ENCODE results near the gene APP.

The APP gene

DNA sequence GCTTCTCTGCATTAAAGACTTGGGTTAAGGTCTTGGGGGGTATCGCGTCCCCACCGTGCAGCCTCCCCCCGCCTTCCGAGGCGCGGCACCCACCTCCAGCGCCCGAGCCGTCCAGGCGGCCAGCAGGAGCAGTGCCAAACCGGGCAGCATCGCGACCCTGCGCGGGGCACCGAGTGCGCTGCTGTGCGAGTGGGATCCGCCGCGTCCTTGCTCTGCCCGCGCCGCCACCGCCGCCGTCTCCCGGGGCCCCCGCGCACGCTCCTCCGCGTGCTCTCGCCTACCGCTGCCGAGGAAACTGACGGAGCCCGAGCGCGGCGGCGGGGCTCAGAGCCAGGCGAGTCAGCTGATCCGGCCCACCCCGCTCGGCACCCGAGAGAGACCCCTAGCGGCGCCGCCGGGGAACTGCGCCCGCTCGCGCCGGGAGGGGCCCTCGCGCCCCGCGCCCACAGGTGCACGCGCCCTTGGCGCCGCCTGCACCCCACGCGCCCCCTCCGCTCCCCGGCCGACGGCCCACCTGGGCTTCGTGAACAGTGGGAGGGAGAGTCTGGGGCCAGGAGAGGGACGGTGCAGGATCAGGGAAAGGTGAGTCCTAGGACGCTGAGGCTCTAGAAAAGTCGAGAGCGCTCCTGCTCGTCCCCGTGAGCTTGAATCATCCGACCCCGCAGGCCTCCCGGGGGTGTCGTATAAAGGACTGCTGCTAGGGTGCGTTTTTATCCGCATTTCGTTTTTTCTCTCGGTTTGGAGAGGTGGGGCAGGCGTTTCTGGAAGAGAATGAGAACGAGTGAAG is at the start of gene APP:
APP (minus strand) TSS at position 300 of the 787 bp plus-strand sequence; CDS start at position 150, 150 bp downstream.
- DNase-seq = peak; percentile 48 to 78

DNA sequence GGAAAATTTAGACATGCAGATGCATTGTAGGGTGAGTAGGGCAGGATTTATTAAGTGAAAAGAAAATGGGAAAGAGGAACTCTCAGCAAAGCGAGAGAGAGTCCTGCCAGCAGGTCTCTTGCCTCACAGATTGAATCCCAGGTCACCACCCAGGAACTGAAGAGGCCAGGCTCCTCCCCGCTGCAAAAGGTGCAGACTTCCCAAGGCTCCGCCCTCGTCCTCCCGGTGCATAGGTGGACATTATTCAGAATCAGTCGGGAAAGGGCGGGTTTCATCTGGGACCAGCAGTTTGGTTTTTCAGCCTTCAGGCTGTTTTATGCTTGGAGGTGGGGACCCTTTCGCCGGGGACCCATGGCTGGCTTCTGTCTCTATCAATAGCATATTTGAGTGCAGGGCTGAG is 41.6 kb upstream of the APP start:
- no peak for DNase-seq

DNA sequence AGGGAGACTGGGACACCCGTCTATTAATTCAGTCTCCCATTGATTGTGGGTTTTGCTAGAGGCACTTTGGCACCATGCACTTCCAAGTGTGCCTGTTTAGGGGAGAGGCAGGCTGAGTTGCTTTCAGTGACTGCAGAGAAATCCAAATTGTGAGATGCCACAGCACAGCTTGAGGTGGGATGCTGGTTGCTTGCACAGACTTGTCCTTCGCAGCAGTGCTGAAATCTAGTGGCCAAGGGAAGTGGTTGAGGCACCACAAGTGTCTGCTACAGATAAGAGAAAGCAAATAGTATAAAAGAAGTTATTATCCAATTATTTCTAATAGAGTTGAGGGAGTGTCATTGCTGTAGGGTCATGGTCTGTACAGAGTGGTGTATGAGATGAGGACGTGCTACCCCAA is 40.0 kb upstream of the APP start:
- DNase-seq = no peak

DNA sequence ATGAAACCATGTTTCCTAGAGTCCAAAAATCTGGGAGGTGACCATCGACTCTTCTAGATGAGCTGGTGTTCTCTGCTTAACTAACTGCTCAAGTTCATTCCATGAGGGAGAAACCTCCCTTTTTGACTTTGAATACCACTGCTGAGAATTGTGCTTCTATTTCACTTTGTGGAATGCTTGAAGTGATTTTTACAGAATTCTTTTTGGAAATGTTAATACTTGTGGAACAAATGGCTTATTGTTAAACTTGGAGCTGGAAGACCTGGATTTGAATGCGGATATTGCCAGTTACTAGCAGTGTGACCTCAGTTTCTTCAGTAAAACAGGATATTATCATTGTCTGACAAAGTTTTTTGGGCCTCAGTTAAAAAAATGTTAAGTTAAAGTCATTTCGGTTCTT is 36.5 kb upstream of the APP start:
- DNase-seq = no peak

DNA sequence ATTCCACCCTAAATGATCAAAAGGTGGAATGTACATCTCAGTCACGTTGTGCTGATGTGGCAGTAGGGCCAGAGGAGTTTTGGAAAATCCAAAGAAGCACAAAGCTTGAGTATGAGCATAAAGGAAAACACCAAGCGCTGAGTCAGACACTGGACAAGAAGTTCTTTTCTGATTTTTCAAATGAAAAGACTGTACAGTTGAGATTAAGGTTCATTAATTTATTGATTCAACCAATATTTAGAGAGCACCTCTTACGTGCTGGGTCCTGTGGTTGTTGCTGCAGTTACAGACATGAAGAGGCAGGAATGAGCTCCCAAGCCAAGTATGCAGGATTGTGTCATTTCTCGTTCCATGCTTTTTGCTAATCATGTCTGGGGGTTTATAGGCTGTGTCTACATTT is 28.9 kb upstream of the APP start:
- DNase-seq = no peak

DNA sequence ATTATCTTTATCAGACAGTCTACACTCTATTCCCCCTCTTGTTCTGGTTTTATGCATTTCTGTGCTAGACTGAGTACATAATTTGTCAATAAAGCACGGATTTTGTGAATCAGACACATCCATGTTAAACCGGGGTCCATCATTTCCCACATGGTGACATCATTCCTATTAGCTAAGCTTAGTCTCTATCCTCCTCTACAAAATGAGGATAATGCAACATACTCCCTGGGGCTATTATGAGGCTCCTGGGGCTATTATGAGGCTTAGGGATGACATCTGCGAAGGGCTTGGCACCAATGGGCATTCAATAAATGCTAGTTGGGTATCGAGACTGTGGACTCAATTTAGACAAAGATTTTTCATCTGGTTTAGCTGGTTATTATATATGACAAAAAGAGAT is 25.1 kb upstream of the APP start:
- no peak for DNase-seq

DNA sequence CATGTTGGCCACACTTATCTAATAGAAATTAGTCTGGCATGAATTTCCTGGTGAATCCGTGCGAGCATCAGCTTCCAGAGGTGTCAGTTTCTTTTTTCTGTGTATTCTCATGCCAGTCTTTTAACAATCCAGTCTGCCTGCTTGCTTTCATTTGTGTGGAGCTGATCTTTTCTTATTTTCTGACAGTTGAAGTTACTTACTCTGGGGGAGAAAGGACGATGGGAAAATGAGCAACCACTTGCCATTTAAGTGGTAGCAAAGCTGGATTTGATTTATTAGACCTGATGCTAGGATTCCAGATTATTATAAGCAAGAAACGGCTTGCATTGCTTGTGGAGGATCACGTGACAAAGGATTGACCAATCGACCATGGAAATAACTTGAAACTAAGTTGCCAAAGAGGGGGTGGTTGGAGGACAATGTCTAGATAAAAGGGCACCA is 24.3 kb upstream of the APP start:
- DNase-seq = no peak

DNA sequence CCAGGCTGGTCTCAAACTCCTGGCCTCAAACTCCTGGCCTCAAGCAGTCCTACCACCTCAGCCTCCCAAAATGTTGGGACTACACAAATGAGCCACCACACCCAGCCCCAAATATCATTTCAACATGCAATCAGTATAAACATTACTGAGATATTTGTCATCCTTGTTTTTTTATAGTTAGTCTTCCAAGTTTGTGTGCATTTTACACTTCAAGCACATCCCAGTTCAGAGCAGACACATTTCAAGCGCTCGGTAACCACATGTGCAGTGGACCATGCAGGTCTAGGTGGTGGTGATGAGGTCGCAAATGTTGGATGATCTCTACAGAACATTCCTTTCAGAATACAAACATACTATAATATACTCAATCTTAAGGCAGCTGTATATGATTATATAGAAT is 23.8 kb upstream of the APP start:
- no peak for DNase-seq

DNA sequence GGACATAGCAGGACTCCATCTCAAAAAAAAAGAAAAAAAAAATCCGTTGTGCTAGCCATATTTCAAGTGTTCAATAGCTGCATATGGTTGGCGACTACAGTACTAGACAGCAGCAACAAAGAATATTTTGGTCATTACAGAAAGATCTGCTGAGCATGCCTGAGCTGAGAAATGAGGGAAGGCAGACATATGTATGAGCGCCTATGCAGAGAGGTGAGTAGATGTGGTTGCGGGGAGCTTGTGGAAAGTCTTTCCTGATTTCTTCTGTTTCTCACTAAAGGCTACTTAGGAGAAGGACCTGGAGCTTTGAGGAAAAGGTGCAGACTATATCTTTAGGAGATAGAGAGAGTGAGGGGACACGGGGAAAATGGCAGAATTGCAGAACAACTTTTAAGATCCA is 21.0 kb upstream of the APP start:
- no peak for DNase-seq

DNA sequence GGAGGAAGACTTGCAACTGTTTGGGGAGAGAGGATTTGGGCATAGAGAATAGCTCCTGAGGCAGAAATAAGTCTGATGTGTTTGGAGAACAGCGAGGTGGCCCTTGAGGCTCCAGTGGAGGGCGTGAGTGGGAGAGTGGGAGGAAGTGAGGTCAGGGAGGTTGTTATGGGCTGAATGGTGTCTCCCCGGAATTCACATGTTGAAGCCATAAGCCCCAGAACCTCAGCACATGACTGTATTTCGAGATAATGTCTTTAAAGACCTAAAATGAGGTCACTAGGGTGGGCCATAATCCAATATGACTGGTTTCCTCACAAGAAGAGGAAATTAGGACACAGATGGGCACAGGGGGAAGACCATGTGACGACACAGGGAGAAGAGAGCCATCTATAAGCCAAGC is 17.9 kb upstream of the APP start:
- no peak for DNase-seq

DNA sequence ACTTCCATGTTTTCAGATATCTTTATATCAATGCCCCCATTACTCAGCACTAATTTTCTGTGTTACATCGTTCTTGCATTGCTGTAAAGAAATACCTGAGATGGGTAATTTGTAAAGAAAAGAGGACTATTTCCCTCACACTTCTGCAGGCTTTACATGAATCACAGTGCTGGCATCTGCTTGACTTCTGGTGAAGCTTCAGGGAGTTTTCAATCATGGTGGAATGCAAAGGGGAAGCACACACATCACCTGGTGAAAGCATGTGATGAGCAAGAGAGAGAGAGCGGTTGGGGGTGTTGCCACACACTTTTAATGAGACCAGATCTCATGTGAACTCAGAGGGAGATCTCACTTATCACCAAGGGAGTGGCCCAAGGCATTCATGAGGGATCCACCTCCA is 14.9 kb upstream of the APP start:
- no peak for DNase-seq

DNA sequence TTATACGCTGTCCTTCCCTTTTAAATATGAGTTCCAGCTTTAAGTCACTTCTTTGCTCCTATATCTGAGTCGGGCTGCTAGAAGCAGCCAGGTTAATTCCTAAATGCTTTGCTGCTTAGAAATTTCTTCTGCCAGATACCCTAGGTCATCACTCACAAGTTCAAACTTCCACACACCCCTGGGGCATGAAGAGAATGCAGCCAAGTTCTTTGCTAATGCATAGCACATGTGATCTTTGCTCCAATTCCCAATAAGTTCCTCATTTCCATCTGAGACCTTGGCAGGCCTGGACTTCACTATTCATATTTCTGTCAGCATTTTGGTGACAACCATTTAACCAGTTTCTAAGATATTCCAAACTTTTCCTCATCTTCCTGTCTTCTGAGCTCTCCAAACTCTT is 14.5 kb upstream of the APP start:
- DNase-seq = no peak

DNA sequence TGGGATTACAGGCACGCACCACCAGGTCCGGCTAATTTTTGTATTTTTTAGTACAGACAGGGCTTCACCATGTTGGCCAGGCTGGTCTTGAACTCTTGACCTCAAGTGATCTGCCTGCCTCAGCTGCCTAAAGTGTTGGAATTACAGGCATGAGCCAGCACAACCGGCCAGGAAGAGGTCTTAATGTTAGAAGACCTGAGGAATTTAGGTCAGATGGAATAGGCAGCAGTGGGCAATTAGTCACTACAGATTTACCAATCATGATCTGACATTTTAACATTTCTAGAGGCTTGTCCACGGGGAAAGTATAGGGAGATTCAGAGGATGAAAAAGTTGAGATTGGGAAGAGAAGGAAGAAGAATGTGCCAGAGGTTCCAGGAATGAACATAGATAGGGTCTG is 8.9 kb upstream of the APP start:
- DNase-seq = no peak

DNA sequence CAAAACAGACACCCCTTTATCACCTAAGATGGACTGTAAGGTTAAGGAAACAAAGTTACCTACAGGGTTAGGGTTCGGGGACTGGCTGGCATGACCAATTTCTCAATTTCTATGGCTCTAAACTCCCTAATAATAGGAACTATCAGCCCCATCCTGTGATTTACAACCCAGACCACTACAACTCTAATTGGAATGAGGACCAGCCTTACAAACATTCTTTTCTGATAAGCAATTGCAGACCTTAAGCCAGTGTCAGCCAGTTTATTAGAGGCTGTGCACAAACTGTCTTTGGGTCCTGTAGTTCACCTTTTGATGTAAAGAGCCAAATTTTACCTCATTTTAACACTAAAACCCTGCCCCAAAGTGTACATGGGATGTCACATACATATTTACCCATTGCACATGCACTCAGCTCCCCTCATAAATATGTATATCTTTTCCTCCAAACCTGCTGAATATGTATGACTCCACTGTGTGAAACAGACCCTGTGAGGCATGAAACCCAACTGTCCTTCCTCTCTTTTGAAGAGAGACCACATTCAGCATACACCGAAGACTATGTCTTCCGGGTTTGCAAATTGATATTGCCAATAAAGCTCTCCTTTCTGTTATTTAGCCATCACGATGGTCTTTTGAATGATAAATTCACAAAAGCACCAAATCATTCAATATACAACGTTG is 7.3 kb upstream of the APP start:
- no peak for DNase-seq

DNA sequence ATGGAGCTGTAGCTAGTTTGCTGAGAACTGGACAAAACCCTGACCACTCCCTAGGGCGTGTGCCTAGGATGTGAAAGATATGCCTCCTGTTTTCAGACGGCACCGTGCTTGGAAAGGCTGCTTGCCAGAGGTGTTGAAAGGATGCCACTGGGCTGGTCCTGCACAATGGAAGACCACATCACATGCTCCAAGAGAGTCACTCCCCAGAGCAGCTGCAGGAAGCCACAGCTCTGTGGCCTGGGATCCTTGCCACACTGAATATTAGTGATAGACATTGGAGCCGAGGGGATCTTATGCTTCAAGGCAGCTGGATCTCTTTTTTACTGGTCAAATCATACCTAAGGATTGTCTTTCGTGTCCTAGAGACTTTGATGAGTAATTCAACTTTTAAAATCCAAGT is 6.6 kb upstream of the APP start:
- no peak for DNase-seq

DNA sequence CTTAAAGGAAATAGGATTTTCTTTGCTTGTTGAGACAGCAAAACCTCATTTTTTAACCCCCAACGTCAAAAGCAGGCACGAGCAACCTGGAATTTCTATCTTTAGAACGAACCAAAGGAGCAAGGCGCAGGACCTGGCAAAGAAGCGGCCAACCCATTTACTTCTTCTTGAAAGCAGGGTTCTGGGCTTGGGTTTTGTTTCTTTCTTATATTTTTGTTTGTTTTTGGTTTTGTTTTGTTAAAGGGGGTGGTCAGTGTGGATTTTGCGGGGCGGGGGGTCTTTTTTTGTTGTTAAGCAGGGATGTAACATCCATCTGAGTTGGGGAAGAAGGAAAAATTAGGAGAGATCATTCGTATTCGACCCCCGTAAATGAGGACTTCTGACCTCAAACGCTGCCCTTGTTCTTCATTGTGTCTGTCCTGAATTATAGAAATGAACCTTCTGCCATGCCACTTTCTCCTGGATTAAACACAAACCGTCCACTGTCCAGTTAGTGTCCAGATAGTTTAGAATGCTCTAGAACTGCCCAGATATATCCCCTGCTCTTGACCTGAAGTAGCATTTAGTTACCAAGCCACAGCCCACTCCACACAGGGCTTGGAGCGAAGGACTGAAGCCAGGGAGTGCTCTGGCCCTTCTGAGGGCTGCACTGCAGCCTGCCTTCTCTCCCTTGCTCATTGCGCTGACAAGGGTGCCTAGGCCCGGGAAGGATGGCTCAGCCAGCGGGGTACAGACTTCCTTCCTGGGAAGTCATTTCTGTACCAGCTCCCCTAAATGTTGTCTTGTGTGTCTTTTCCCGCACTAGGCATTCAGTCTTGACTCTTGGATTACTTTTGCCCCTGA is 909 bp upstream of the APP start:
- no peak for DNase-seq

DNA sequence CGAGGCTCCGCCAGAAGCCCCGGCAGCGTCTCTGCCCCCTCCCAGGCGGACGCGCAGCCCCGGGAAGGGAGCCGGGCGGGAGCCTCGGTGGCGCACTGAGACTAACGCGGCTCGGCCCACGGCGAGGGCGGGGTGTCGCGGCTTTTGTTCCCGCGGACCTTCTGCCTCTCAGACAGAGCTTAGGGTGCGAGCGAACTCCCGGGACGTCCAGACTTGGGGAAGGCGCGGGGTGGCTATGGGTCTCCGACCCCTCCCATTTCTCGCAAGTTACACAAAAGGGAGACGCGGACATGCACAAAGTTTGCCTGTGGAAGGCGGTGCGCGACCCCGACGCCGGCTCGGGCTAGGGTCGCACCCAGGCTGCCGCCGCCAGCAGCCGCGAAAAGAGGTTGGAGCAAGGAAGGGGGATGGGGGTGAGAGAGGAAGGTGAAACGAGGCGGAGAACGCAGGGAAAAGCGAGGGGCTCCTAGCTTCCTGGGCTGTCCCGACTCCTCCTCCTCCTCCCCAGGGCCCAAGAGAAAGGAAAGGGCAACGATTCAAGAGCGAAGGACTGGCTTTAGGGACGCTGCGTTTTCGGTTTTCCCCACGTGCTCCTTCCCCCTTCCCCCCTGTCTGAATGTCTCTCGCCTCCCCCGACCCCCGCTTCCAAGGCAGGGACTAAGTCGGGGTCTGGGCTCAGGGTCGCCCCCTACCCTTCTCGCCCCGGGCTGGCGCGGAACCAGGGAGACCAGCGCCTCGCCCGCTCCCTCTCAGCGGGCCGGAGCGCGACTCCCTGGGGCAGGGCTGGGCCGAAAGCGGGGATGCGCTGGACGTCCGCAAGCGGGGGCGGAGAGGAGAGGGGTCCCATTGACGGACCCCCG is 729 bp downstream of the APP start:
- DNase-seq = peak; percentile 33 to 37

DNA sequence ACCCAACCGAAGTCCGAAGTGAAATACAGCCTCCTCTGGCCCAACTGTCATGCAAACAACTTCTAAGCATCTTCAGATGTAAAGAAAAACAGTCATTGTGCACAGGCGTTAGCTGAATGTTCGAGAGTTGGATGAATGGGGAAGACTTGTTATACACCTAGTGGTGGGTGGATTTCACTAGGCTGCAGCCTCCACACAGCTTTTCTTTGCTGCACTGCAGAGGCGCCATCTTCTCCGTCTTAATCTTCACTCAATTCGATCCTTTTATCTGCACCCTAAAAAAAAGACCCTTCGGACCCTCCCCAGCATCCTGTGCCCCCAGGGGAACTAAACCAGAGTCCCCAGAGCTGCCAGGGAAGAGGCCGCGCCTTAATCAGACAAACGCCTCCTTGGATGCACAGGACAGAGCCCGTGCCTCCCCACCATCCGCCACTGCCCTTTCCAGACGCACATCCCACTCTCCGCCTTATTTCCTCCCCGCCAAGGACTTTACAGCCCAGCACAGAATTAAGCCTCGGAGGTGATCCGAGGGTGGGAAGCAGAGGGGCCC is 1.4 kb downstream of the APP start:
- DNase-seq = peak; percentile 31 to 32

DNA sequence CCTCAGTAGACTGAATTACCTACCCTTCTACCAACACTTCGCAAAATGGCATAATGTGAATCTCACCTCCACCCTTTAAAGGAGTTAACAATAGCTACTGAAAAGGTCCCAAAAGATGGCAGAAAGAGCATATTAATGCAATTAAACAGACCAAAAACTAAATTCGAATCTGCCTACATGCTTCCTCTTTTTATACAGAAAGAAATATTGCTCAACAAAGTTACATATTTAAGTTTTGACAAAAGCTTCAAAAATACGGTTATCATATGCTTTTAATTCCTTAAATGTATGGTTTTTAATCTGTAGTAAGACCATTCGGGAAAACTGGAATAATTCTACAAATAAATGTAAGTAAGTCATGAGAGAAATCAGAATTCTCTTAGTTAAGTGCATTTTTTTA is 2.2 kb downstream of the APP start:
- DNase-seq = no peak

DNA sequence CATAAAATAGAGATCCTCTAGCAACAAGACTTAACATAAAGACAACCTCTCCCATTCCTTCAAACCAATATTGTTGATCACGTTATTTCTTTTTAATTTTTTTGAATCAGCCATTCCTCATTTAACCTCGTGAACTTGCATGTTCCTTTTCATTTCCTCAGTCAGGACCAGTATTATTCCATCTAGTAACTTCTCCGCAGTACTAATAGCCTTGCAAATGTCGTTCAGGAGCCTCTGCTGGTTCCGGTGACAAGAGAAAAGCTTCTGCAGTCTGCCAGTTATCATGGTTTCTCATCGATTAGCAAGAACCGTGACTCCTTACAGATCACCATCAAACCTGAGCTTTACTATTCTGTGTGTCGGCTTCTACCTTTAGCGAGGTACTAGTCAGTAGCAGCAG is 3.0 kb downstream of the APP start:
- DNase-seq = no peak

DNA sequence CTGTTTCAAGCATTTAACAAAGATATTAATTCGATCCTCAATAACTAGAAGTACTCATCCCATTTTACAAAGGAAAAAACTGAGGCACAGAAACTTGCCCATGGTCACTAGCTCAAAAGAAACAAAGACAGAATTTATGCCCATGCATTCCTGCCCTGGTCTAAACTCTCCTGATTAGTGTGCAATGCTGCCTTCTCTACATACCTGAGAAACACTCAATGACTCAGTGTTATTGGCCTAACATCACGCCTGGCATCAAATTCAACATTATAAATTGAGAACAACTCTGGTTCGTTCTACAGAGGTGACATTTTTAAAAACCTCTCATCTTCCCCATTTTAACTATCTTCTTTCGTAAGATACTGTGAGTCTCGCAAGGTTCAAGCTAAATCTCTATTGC is 5.2 kb downstream of the APP start:
- no peak for DNase-seq

DNA sequence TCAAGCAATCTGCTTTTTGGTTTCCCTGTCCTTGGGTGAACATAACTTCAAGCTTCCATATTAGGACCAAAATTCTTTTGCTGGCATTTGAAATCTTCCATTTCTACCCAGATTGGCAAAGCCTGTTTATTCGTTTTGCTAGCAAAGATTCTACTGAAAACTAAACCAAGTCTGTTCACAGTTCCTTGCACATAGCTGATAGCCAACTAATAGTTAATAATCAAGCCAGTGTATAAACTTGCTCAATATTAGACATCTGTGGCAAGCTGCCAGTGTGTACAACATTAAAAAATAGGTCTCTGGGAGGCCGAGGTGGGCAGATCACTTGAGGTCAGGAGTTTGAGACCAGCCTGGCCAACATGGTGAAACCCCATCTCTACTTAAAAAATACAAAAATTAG is 6.3 kb downstream of the APP start:
- no peak for DNase-seq

DNA sequence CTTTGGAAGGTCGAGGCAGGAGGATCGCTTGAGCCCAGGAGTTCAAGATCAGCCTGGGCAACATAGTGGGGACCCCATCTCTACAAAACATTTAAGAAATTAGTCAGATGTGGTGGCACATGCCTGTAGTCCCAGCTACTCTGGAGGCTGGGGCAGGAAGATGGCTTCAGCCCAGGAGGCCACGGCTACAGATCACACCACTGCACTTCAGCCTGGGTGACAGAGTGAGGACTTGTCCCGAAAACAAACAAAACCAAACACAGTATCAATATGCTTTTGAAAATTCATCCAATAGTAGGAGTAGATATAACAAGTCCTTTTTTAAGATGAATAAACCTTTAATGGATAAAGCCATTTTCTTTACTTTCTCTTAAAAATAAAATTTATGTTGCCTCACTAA is 8.5 kb downstream of the APP start:
- DNase-seq = no peak
